ENCODE data around the gene ARHGAP40. TPM values are rescaled to one million over a fixed set of nuclear protein-coding genes. Genes with fewer than 3 reads are reported as not detected.

The ARHGAP40 gene
- total and polyA plus RNA-seq, 2 of the 13 experiments (the other 11 are each of a cell fraction or from before 2014, with no cell fraction given), result 0.75 to 2.1 TPM

- TF ChIP-seq, protein P1, sequence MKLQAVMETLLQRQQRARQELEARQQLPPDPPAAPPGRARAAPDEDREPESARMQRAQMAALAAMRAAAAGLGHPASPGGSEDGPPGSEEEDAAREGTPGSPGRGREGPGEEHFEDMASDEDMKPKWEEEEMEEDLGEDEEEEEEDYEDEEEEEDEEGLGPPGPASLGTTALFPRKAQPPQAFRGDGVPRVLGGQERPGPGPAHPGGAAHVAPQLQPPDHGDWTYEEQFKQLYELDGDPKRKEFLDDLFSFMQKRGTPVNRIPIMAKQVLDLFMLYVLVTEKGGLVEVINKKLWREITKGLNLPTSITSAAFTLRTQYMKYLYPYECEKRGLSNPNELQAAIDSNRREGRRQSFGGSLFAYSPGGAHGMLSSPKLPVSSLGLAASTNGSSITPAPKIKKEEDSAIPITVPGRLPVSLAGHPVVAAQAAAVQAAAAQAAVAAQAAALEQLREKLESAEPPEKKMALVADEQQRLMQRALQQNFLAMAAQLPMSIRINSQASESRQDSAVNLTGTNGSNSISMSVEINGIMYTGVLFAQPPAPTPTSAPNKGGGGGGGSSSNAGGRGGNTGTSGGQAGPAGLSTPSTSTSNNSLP (IDR thresholded peaks at IDR 0.05; ENCODE audit: low read depth, low read length), result no peak
- no peak for TF ChIP-seq ZNF33A (CRISPR knock-in tag; IDR thresholded peaks at IDR 0.05; ENCODE audit: borderline replicate concordance)
- TF ChIP-seq BCL6 (CRISPR knock-in tag; IDR thresholded peaks at IDR 0.05), result peak; percentile 57
- TF ChIP-seq ZNF781 (CRISPR knock-in tag; IDR thresholded peaks at IDR 0.05; ENCODE audit: borderline replicate concordance, not compliant biosample characterization), result no peak
- peak; percentile 58 for TF ChIP-seq ZBTB7A (CRISPR knock-in tag; IDR thresholded peaks at IDR 0.05)
- no peak for TF ChIP-seq ZFY (CRISPR knock-in tag; IDR thresholded peaks at IDR 0.05)
- TF ChIP-seq E2F5 (CRISPR knock-in tag; conservative IDR thresholded peaks at IDR 0.05), result peak; percentile 40; the same call in 1 of the 2 replicates
- peak; percentile 86 to 87 for TF ChIP-seq HMGXB4 (CRISPR knock-in tag; IDR thresholded peaks at IDR 0.05; ENCODE audit: borderline replicate concordance in 1 of 2, low read depth in 1 of 2)
- TF ChIP-seq MAFF (IDR thresholded peaks at IDR 0.05; ENCODE audit: low read depth, low read length), result no peak
- TF ChIP-seq MEIS1 (CRISPR knock-in tag; IDR thresholded peaks at IDR 0.05; ENCODE audit: borderline replicate concordance), result peak; percentile 87; the same call in 1 of the 2 replicates
- TF ChIP-seq NFE2 (CRISPR knock-in tag; IDR thresholded peaks at IDR 0.05), result no peak
- TF ChIP-seq ERF (CRISPR knock-in tag; IDR thresholded peaks at IDR 0.05), result peak; percentile 88
- TF ChIP-seq NFE2L1 (CRISPR knock-in tag; IDR thresholded peaks at IDR 0.05; ENCODE audit: borderline replicate concordance), result no peak
- no peak for TF ChIP-seq ZNF75D (CRISPR knock-in tag; IDR thresholded peaks at IDR 0.05; ENCODE audit: borderline replicate concordance)
- peak; percentile 65; the same call in 1 of the 2 replicates for TF ChIP-seq GTF3A (CRISPR knock-in tag; conservative IDR thresholded peaks at IDR 0.05)
- no peak for TF ChIP-seq PHF20 (CRISPR knock-in tag; IDR thresholded peaks at IDR 0.05)
- TF ChIP-seq, protein P2, sequence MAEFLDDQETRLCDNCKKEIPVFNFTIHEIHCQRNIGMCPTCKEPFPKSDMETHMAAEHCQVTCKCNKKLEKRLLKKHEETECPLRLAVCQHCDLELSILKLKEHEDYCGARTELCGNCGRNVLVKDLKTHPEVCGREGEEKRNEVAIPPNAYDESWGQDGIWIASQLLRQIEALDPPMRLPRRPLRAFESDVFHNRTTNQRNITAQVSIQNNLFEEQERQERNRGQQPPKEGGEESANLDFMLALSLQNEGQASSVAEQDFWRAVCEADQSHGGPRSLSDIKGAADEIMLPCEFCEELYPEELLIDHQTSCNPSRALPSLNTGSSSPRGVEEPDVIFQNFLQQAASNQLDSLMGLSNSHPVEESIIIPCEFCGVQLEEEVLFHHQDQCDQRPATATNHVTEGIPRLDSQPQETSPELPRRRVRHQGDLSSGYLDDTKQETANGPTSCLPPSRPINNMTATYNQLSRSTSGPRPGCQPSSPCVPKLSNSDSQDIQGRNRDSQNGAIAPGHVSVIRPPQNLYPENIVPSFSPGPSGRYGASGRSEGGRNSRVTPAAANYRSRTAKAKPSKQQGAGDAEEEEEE (CRISPR knock-in tag; IDR thresholded peaks at IDR 0.05; ENCODE audit: borderline replicate concordance), result peak; percentile 97; the same call in 1 of the 2 replicates
- TF ChIP-seq MATR3 (CRISPR knock-in tag; IDR thresholded peaks at IDR 0.05), result peak; percentile 78; the same call in 1 of the 2 replicates
- no peak for TF ChIP-seq MYNN (CRISPR knock-in tag; IDR thresholded peaks at IDR 0.05; ENCODE audit: low read depth)
- no peak; the same call in 1 of the 2 replicates for TF ChIP-seq TOE1 (CRISPR knock-in tag; IDR thresholded peaks at IDR 0.05)
- TF ChIP-seq ATF7-NPFF (CRISPR knock-in tag; IDR thresholded peaks at IDR 0.05; ENCODE audit: low read depth), result peak; percentile 91
- no peak for TF ChIP-seq TGIF2 (CRISPR knock-in tag; IDR thresholded peaks at IDR 0.05)
- no peak; the same call in 1 of the 2 replicates for TF ChIP-seq ZNF274 (CRISPR knock-in tag; IDR thresholded peaks at IDR 0.05)
- no peak for TF ChIP-seq NFATC3 (CRISPR knock-in tag; IDR thresholded peaks at IDR 0.05)
Observed at GRCh38 chr20:38645980-38646858, 44.6 kb downstream of the ARHGAP40 start (continued).
